Lower lobe of right lung (tissue), 2 donors: ENCODE data around the gene SLC9C2. TPM values are rescaled to one million over a fixed set of nuclear protein-coding genes. Genes with fewer than 3 reads are reported as not detected.
"Not testable (repeated sequence)": the region's sequence is repeated elsewhere in the genome, so short reads cannot be mapped to it uniquely, and the experiment has no call there.

Experiments used
- ATAC-seq, 2 donors: fragments of 200-7000 bp; cut with Tn5 transposase; one replicate each; pipeline ENCODE4 v1.9.1; 2020 to 2022; ENCODE audit warnings: mild to moderate bottlenecking in 2 of 2, moderate library complexity in 2 of 2
- DNase-seq: peaks from one replicate; pipeline ENCODE4 v3.0.0-alpha.2; 2020
- H3K27ac ChIP-seq: fragments of 200-600 bp; one replicate; pipeline ENCODE4 v1.8.0; 2022
- H3K27me3 ChIP-seq: fragments of 200-600 bp; one replicate; pipeline ENCODE4 v1.8.0; 2022; ENCODE audit warnings: low read depth
- H3K36me3 ChIP-seq: fragments of 200-600 bp; one replicate; pipeline ENCODE4 v1.8.0; 2022; ENCODE audit warnings: mild to moderate bottlenecking
- H3K4me1 ChIP-seq: fragments of 200-600 bp; one replicate; pipeline ENCODE4 v1.8.0; 2022
- H3K4me3 ChIP-seq: fragments of 200-600 bp; one replicate; pipeline ENCODE4 v1.8.0; 2022; ENCODE audit warnings: mild to moderate bottlenecking
- H3K9me3 ChIP-seq: fragments of 200-600 bp; one replicate; pipeline ENCODE4 v1.8.0; 2022
- CTCF ChIP-seq: fragments of 200-600 bp; IDR thresholded peaks from one replicate; pipeline ENCODE4 v1.8.0; 2022; ENCODE audit warnings: antibody characterized with exemption, mild to moderate bottlenecking
- intact Hi-C: fragments of 100-400 bp; cut with DNase I; formaldehyde crosslinking; loops from one replicate; pipeline ENCODE4 v1.11.0; 2022
- total RNA-seq: library from RNA; stranded (reverse); fragmentation: NEBNext Ultra II Directional; extraction: Animal tissue kit (Norgen Biotek cat#: 25700); gene quantifications from one replicate; pipeline ENCODE4 v1.2.1, GENCODE V29; 2021
- donor health status: DM: no; HTN: yes; CAD: no; lungs with severe emphysema.

SLC9C2 gene
- total RNA-seq, 1 donor from 2014 or later: 1.4 TPM

- H3K4me3 ChIP-seq: no peak overlapping the region
- no peak for TF ChIP-seq CTCF
- H3K27ac ChIP-seq: no peak overlapping the region
- H3K27me3 ChIP-seq: no peaks in the 10 kb centered on the region
- no peak for ATAC-seq
- intact Hi-C loops: no loop called here
- H3K9me3 ChIP-seq: peaks cover 27% of the 10 kb centered on the region
- DNase-seq: no peak
- H3K36me3 ChIP-seq: no peaks in the 10 kb centered on the region
- H3K4me1 ChIP-seq: no peaks in the 10 kb centered on the region
Measured at GRCh38 chr1:173616859-173617258, 14.0 kb upstream of the SLC9C2 start.

GRCh38 chr1:173613086-173613485 is 10.2 kb upstream of the SLC9C2 start:
- H3K27ac ChIP-seq, intact Hi-C loops, DNase-seq, H3K4me1 ChIP-seq, ATAC-seq, H3K27me3 ChIP-seq, H3K36me3 ChIP-seq, H3K9me3 ChIP-seq, H3K4me3 ChIP-seq: not testable (repeated sequence)

GRCh38 chr1:173608503-173609216 is 5.8 kb upstream of the SLC9C2 start:
- DNase-seq (no peak), ATAC-seq (no peak)
- intact Hi-C loops: no loop called here
- no peaks in the 10 kb centered on the region for H3K9me3 ChIP-seq
- H3K27ac ChIP-seq: no peak overlapping the region
- no peak overlapping the region for H3K4me3 ChIP-seq
- peaks cover 1% of the 10 kb centered on the region for H3K4me1 ChIP-seq
- H3K36me3 ChIP-seq: no peaks in the 10 kb centered on the region
- no peaks in the 10 kb centered on the region for H3K27me3 ChIP-seq
- TF ChIP-seq CTCF: no peak

- TF ChIP-seq CTCF: no peak
- DNase-seq (no peak), ATAC-seq (no peak)
- Histone ChIP-seq H3K27me3 (no peaks in the 10 kb centered on the region), H3K9me3 (no peaks in the 10 kb centered on the region), H3K36me3 (no peaks in the 10 kb centered on the region), H3K4me1 (peaks cover 3% of the 10 kb centered on the region), H3K27ac (no peak overlapping the region), H3K4me3 (no peak overlapping the region)
- intact Hi-C loops: no loop called here
Measured at GRCh38 chr1:173601588-173601987, 1.3 kb downstream of the SLC9C2 start.

- TF ChIP-seq CTCF: no peak
- Histone ChIP-seq H3K27ac (no peak overlapping the region), H3K4me3 (no peak overlapping the region), H3K36me3 (no peaks in the 10 kb centered on the region), H3K4me1 (no peaks in the 10 kb centered on the region), H3K9me3 (peaks cover 3% of the 10 kb centered on the region), H3K27me3 (no peaks in the 10 kb centered on the region)
- ATAC-seq (no peak), DNase-seq (no peak)
- intact Hi-C loops: no loop called here
Measured at GRCh38 chr1:173596097-173596825, 6.6 kb downstream of the SLC9C2 start.

GRCh38 chr1:173591138-173591537 is 11.7 kb downstream of the SLC9C2 start:
- ATAC-seq, H3K4me3 ChIP-seq, H3K36me3 ChIP-seq, H3K9me3 ChIP-seq, H3K4me1 ChIP-seq, DNase-seq, H3K27me3 ChIP-seq, H3K27ac ChIP-seq, intact Hi-C loops: not testable (repeated sequence)
